Stimulated activated CD4-positive, alpha-beta T cell treated with anti-CD3 and anti-CD28 coated beads, Interleukin-2, amount 100 ng/mL, for 4 hours (primary cell): ENCODE results near the gene ISG15.

Experiments used
- DNase-seq: peaks from one replicate; pipeline ENCODE4 v3.0.0-alpha.2; 2020; ENCODE audit warnings: low read depth

ISG15 gene

DNA sequence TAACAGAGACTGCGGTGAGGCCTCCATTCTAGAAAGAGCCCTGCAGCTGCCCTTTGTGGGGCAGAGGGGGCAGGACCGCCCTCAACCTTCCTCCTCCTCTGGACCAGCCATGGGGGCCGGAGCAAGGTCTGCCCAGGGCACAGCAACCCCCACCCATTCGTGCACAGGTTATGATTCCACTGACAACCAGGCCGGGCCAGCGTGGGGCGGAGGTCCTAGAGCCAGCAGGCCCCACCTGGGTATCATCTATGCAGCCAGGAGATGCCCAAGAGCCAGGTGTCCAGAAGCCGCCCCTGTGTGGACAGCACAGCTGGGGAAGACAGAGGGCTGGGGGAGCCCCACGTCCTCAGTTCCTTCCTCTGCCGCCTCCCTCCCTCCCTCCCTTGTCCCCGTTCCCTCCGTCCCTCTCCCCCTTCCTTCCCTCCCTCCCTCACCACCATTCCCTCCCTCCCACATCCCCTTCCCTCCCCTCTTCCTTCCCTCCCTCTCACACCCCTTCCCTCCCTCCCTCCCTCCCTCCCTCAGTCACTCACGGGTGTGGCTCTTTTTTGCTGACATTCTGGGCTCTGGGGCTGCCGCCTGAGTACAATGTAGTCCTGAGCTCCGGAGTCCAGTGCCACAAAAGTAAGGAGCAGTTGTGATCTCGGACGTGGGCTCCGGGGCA lies 48.5 kb downstream of the ISG15 start:
- DNase-seq, result no peak

DNA sequence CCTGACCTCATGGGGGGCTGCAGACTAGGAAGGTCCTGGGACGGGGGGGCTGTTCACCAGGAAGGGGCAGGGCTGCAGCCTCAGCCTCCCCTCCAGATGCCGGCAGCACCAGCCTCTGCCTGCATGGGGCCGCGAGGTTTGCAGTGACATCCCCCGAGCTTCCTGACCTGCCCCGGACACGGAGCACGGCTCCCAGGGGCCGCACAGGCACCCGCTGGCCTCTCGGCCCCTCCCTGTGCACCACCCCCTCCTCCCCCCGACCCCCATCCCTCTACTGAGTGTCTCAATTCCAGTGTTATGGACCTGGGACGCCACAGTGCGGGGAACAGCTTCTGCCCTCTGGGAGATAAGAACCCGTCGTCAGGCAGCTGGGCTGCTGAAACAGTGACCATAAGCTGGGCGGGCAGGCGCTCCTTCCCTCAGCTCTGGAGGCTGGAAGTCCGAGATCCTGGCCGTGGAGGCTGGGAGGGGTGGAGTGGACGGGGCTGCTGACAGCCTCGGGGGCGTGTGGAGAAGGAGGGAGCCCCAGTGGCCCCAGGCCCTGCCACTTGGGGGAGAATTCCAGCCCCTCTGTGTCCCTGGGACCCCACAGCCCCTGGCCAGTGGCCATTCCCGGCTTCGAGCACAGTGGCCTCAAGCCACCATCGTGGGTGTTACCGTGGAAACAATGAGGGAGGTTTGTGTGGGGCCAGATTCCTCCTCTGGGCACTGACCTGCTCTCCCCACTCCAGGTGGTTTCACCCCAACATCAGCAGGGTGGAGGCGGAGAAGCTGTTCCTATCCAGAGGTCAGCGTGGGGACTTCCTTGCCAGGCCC lies 49.3 kb downstream of the ISG15 start:
- DNase-seq, result no peak

DNA sequence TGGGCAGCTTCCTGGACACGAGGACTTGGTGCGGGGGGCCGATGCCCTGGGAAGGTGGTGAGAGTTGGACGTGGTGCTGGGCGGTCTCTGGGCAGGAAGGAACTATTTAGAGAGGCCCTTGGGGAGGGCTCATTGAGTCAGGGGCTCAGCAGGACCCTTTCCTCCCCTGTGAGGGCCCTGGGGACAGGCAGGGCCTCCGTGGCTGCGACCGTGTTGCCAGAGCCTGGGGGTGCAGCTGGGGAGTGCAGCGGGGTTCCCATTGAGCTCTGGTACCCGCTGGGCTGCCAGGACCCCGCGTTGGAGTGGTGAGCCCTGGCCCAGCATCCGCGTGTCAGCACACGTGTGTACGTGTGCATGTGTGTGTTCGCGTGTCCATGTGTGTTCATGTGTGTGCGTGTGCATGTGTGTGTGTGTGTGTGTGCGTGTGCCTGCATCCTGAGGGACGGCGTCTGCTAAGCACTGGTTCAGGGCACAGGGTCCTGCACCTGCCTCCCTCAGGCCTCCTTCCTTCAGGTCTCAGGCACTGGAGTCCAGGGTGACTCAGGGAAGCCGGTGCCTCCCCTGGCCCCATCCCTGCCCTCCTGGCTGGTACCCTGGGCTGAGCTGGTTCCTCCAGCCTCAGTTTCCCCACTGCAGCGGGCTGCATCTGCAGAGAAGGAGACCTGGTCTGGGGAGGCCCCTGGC lies 50.1 kb downstream of the ISG15 start:
- DNase-seq, result no peak
